DND-41 (cell line): ENCODE measurements around the gene CALY.

Experiments used
- EZH2 ChIP-seq: IDR thresholded peaks from 3 replicates; pipeline ENCODE4 v1.6.1; 2012; ENCODE audit warnings: borderline replicate concordance, low read depth, mild to moderate bottlenecking, moderate library complexity, low read length, inconsistent platforms; ENCODE audit not compliant: severe bottlenecking
- TF ChIP-seq, protein P1 (sequence below): IDR thresholded peaks from 2 replicates; pipeline ENCODE4 v1.5.1; 2012; ENCODE audit warnings: borderline replicate concordance, low read length, moderate library complexity, mild to moderate bottlenecking; ENCODE audit not compliant: poor library complexity, severe bottlenecking; ENCODE audit errors: extremely low read depth

GRCh38 chr10:133314911-133315310 lies 21.8 kb downstream of the CALY start:
- TF ChIP-seq, protein P1, sequence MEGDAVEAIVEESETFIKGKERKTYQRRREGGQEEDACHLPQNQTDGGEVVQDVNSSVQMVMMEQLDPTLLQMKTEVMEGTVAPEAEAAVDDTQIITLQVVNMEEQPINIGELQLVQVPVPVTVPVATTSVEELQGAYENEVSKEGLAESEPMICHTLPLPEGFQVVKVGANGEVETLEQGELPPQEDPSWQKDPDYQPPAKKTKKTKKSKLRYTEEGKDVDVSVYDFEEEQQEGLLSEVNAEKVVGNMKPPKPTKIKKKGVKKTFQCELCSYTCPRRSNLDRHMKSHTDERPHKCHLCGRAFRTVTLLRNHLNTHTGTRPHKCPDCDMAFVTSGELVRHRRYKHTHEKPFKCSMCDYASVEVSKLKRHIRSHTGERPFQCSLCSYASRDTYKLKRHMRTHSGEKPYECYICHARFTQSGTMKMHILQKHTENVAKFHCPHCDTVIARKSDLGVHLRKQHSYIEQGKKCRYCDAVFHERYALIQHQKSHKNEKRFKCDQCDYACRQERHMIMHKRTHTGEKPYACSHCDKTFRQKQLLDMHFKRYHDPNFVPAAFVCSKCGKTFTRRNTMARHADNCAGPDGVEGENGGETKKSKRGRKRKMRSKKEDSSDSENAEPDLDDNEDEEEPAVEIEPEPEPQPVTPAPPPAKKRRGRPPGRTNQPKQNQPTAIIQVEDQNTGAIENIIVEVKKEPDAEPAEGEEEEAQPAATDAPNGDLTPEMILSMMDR: no peak
- TF ChIP-seq EZH2: no peak
